Globus pallidus (tissue), 1 donor: ENCODE results near the gene TBC1D3G.
"Not testable (repeated sequence)": the region's sequence is repeated elsewhere in the genome, so short reads cannot be mapped to it uniquely, and the experiment has no call there.

ENCODE experiments used
- DNase-seq: peaks from one replicate; pipeline ENCODE4 v3.0.0-alpha.2; 2015; ENCODE audit warnings: low spot score

The TBC1D3G gene

GRCh38 chr17:36323584-36323983, at the start of gene TBC1D3G:
TSS of gene TBC1D3G (plus strand) at chr17:36323884. CDS start at chr17:36325412, 1,528 bp downstream.
- DNase-seq = not testable (repeated sequence)

- not testable (repeated sequence) for DNase-seq
Measured at GRCh38 chr17:36283256-36283655, 40.4 kb upstream of the TBC1D3G start.

GRCh38 chr17:36284219-36284618, 39.5 kb upstream of the TBC1D3G start:
- DNase-seq = not testable (repeated sequence)

GRCh38 chr17:36289965-36290612, 33.6 kb upstream of the TBC1D3G start:
- DNase-seq = not testable (repeated sequence)

GRCh38 chr17:36295161-36295560, 28.5 kb upstream of the TBC1D3G start:
- not testable (repeated sequence) for DNase-seq

GRCh38 chr17:36315736-36316135, 7.9 kb upstream of the TBC1D3G start:
- not testable (repeated sequence) for DNase-seq

GRCh38 chr17:36362496-36362895, 38.8 kb downstream of the TBC1D3G start:
- not testable (repeated sequence) for DNase-seq

GRCh38 chr17:36375938-36376337, 52.3 kb downstream of the TBC1D3G start:
- not testable (repeated sequence) for DNase-seq
